Thyroid gland (tissue), 4 donors: ENCODE results near the gene UBL3.

Source experiments
- CTCF ChIP-seq, 6 experiments: fragments of 200-600 bp in 3 of 6; fragments of 450-650 bp in 3 of 6; sonication (generic) in 3 of 6; IDR thresholded peaks; one replicate each; pipeline ENCODE4 v1.5.1; 2016 to 2019; ENCODE audit warnings: antibody characterized with exemption in 6 of 6, mild to moderate bottlenecking in 2 of 6, inconsistent platforms in 1 of 6, moderate library complexity in 1 of 6
- POLR2A ChIP-seq, 2 donors: fragments of 450-650 bp; IDR thresholded peaks; one replicate each; pipeline ENCODE4 v1.6.1; 2017; ENCODE audit warnings: antibody characterized with exemption in 2 of 2, mild to moderate bottlenecking in 2 of 2, moderate library complexity in 1 of 2

- TF ChIP-seq CTCF (IDR thresholded peaks at IDR 0.05) (peak in 1 of 6 experiments; percentile 18), POLR2A (IDR thresholded peaks at IDR 0.05) (peak in 1 of 2 donors; percentile 23)
Measured at GRCh38 chr13:29883941-29884518, 33.6 kb upstream of the UBL3 start.
